ENCODE results near the gene ERO1A.

Gene ERO1A

GRCh38 chr14:52660832-52661231, 34.5 kb downstream of the ERO1A start:
- no peak for TF ChIP-seq CTCF (conservative IDR thresholded peaks at IDR 0.05; ENCODE audit: control insufficient read depth, insufficient read depth, low read depth, low read length)
- no peak for DNase-seq (ENCODE audit: low read depth)
- no peak overlapping the region for H3K4me3 ChIP-seq (ENCODE audit: control insufficient read depth, low read depth, low read length)

DNA sequence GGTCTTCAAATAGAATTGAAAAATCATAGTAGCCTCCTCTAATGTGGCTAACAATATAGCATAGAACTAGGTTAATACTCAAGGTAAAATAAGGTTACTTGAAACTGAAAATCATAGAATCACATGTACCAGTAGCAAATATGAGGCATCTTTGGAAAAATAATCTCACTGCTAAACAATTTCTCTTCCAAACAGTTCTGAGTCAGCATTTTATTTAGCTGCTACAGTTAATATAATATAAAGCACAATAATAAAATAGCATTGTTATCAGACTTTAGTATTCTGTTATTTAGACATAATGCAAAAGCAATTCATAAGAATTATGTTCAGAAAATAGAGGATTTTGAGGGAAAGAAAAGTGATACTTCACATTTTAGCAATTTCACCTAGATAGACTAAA, 35.0 kb downstream of the ERO1A start:
- TF ChIP-seq CTCF (conservative IDR thresholded peaks at IDR 0.05; ENCODE audit: control insufficient read depth, insufficient read depth, low read depth, low read length), result no peak
- DNase-seq (ENCODE audit: low read depth), result no peak
- H3K4me3 ChIP-seq (ENCODE audit: control insufficient read depth, low read depth, low read length), result no peak overlapping the region

DNA sequence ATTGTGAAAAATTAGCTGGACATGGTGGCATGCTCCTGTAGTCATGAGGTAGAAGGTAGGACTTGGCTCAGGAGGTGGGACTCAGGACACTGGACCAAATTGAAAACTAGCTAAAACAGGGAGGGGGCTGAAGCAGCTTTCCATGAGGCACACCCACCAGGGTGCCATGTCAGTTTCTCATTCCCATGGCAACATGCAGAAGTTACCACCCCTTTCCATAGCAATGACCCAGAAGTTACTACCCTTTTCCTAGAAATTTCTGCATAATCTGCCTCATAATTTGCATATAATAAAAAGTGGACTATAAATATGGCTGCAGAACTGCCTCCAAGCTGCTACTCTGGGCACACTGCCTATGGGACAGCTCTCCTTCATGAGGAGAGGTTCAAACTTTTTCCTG, 38.5 kb downstream of the ERO1A start:
- no peak overlapping the region for H3K4me3 ChIP-seq (ENCODE audit: control insufficient read depth, low read depth, low read length)
- no peak for DNase-seq (ENCODE audit: low read depth)
- TF ChIP-seq CTCF (conservative IDR thresholded peaks at IDR 0.05; ENCODE audit: control insufficient read depth, insufficient read depth, low read depth, low read length), result no peak

- no peak for TF ChIP-seq CTCF (conservative IDR thresholded peaks at IDR 0.05; ENCODE audit: control insufficient read depth, insufficient read depth, low read depth, low read length)
- peak; percentile 2 for DNase-seq (ENCODE audit: low read depth)
- H3K4me3 ChIP-seq (ENCODE audit: control insufficient read depth, low read depth, low read length), result no peak overlapping the region
These were observed 44.6 kb downstream of the ERO1A start for GRCh38 chr14:52650774-52651173.

GRCh38 chr14:52649511-52649910, 45.8 kb downstream of the ERO1A start:
- no peak for TF ChIP-seq CTCF (conservative IDR thresholded peaks at IDR 0.05; ENCODE audit: control insufficient read depth, insufficient read depth, low read depth, low read length)
- no peak for DNase-seq (ENCODE audit: low read depth)
- H3K4me3 ChIP-seq (ENCODE audit: control insufficient read depth, low read depth, low read length), result no peak overlapping the region

DNA sequence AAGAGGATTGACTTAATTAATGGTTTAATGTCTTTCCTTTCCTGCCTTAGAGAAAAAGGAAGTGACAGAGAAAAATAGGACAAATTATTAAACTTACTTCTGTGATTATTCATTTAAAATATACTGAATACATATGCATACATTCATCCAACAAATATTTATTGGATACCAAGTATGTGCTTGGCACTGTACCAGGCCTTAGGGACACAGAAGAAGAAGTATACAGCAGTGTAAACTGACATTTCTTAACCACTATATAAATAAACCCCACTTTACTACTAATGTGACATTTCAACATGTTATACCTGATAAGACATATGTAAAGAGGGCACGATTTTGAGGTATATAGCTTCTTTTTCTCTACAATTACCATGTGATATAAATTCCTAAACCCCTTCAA, 53.6 kb downstream of the ERO1A start:
- H3K4me3 ChIP-seq (ENCODE audit: control insufficient read depth, low read depth, low read length), result no peak overlapping the region
- TF ChIP-seq CTCF (conservative IDR thresholded peaks at IDR 0.05; ENCODE audit: control insufficient read depth, insufficient read depth, low read depth, low read length), result no peak
- no peak for DNase-seq (ENCODE audit: low read depth)

DNA sequence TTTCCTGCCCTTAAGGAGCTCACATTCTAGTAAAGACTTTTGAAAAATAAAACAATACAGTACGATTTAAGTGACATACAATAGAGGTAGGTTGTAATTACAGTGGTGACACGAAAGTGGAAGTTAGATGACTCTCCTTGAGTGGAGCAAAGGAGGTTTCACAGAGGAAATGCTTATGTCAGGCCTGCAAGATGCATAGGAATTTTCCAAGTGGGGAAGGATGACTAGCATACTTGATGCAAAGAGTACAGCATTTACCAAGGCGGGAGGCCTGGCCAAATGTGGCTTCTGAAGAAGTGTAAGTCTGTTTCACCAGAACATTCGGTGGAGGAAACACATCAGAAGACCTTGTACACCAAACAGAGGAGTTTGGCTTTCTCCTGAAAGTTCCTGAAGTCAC, 55.2 kb downstream of the ERO1A start:
- TF ChIP-seq CTCF (conservative IDR thresholded peaks at IDR 0.05; ENCODE audit: control insufficient read depth, insufficient read depth, low read depth, low read length), result no peak
- DNase-seq (ENCODE audit: low read depth), result no peak
- H3K4me3 ChIP-seq (ENCODE audit: control insufficient read depth, low read depth, low read length), result no peak overlapping the region
